Spleen (tissue), 11 donors: Measurements from ENCODE around the gene CACNB1. TPM values are rescaled to one million over a fixed set of nuclear protein-coding genes. Genes with fewer than 3 reads are reported as not detected.

Experiments
- DNase-seq: peaks from one replicate; pipeline ENCODE4 v3.0.0-alpha.2; 2020
- H3K27ac ChIP-seq, 8 donors: fragments of 200-600 bp; sonication (generic) in 7 of 8; 1 replicate in 4 of 8; 2 replicates in 4 of 8; pipeline versions ENCODE4 v1.5.0 to v1.8.0; 2016 to 2021; ENCODE audit warnings: inconsistent platforms in 4 of 8, mild to moderate bottlenecking in 4 of 8, moderate library complexity in 1 of 8
- H3K27me3 ChIP-seq, 7 donors: fragments of 200-600 bp; sonication (generic) in 6 of 7; replicated peaks in 1 of 7; 1 replicate in 4 of 7; 2 replicates in 3 of 7; pipeline versions ENCODE4 v1.5.0 to v1.8.0; 2016 to 2021; ENCODE audit warnings: inconsistent platforms in 3 of 7, mild to moderate bottlenecking in 1 of 7
- H3K36me3 ChIP-seq, 6 donors: fragments of 200-600 bp; sonication (generic) in 5 of 6; 1 replicate in 4 of 6; 2 replicates in 2 of 6; pipeline versions ENCODE4 v1.5.0 to v1.8.0; 2016 to 2021; ENCODE audit warnings: inconsistent platforms in 2 of 6
- H3K4me1 ChIP-seq, 6 donors: fragments of 200-600 bp; sonication (generic) in 5 of 6; 1 replicate in 3 of 6; 2 replicates in 3 of 6; pipeline versions ENCODE4 v1.5.0 to v1.8.0; 2016 to 2021; ENCODE audit warnings: inconsistent platforms in 3 of 6
- H3K4me3 ChIP-seq, 8 donors: fragments of 200-600 bp; sonication (generic) in 7 of 8; 1 replicate in 4 of 8; 2 replicates in 4 of 8; pipeline versions ENCODE4 v1.5.0 to v1.8.0; 2016 to 2021; ENCODE audit warnings: inconsistent platforms in 4 of 8, mild to moderate bottlenecking in 4 of 8, moderate library complexity in 2 of 8
- H3K9me3 ChIP-seq, 8 donors: fragments of 200-600 bp; sonication (generic) in 7 of 8; 1 replicate in 4 of 8; 2 replicates in 4 of 8; pipeline versions ENCODE4 v1.5.0 to v1.8.0; 2016 to 2021; ENCODE audit warnings: inconsistent platforms in 4 of 8
- POLR2A ChIP-seq, 3 donors: fragments of 450-650 bp; IDR thresholded peaks; one replicate each; pipeline ENCODE4 v1.5.1; 2017; ENCODE audit warnings: antibody characterized with exemption in 3 of 3, mild to moderate bottlenecking in 1 of 3
- POLR2AphosphoS5 ChIP-seq, 3 donors: sonication (generic); formaldehyde crosslinking; IDR thresholded peaks; one replicate each; pipeline ENCODE4 v1.5.1; 2017; ENCODE audit warnings: antibody characterized with exemption in 3 of 3
- WGBS, 5 donors: extraction: QIAGEN DNeasy Blood & Tissue Kit in 3 of 5; methylation state at CpG; one replicate each; pipeline versions ENCODE4 v1.1.5 to v1.1.7; 2013 to 2018; 5-methylcytosine and 5-hydroxymethylcytosine counted together
- intact Hi-C: fragments of 100-400 bp; cut with DNase I; formaldehyde crosslinking; loops from one replicate; pipeline ENCODE4 v1.15.0; 2023; ENCODE audit warnings: low total_unique reads
- polyA plus RNA-seq, 3 donors: library from polyadenylated mRNA; stranded (reverse); fragments of 200-250 nt; gene quantifications; one replicate each; pipeline ENCODE4 v1.2.1, GENCODE V29; 2013
- total RNA-seq, 7 donors: library from RNA; depleted of rRNA in 3 of 7; stranded (reverse); fragments of >200 nt in 3 of 7; fragmentation: NEBNext Ultra II Directional in 4 of 7; extraction: Animal tissue kit (Norgen Biotek cat#: 25700) in 4 of 7; gene quantifications; one replicate each; pipeline versions ENCODE4 v1.1.0 to v1.2.1, GENCODE V29; 2016 to 2021
- TF ChIP-seq, protein P1 (sequence below), 11 experiments: fragments of 200-600 bp in 7 of 11; fragments of 450-650 bp in 4 of 11; sonication (generic) in 4 of 11; IDR thresholded peaks in 8 of 11; conservative IDR thresholded peaks in 3 of 11; 1 replicate in 7 of 11; 2 replicates in 4 of 11; pipeline versions ENCODE4 v1.4.0 to v1.8.0; 2016 to 2021; ENCODE audit warnings: antibody characterized with exemption in 11 of 11, inconsistent platforms in 4 of 11, mild to moderate bottlenecking in 1 of 11
- donor health status: healthy with polysubstance abuse.
- donor health status: DM: no; HTN: no; CAD: no; lungs with moderate emphysema.
- donor health status: DM: no; HTN: no; CAD: no.
- donor health status: Bipolar disorder and iron deficiency.
- donor health status: healthy.
- donor health status: DM: no; HTN: no; CAD: no.
- donor health status: DM: yes; HTN: yes; CAD: no.

Gene CACNB1
- total and polyA plus RNA-seq, 10 donors = 2.0 to 11.9 (median 6.7) TPM

- no peak overlapping the region for H3K27ac ChIP-seq
- no peaks in the 10 kb centered on the region for H3K4me1 ChIP-seq
- intact Hi-C loops = no loop called here
- DNase-seq = no peak
- H3K4me3 ChIP-seq = no peak overlapping the region
- TF ChIP-seq POLR2AphosphoS5 (IDR thresholded peaks at IDR 0.05) (no peak), POLR2A (IDR thresholded peaks at IDR 0.05) (no peak)
- TF ChIP-seq, protein P1, sequence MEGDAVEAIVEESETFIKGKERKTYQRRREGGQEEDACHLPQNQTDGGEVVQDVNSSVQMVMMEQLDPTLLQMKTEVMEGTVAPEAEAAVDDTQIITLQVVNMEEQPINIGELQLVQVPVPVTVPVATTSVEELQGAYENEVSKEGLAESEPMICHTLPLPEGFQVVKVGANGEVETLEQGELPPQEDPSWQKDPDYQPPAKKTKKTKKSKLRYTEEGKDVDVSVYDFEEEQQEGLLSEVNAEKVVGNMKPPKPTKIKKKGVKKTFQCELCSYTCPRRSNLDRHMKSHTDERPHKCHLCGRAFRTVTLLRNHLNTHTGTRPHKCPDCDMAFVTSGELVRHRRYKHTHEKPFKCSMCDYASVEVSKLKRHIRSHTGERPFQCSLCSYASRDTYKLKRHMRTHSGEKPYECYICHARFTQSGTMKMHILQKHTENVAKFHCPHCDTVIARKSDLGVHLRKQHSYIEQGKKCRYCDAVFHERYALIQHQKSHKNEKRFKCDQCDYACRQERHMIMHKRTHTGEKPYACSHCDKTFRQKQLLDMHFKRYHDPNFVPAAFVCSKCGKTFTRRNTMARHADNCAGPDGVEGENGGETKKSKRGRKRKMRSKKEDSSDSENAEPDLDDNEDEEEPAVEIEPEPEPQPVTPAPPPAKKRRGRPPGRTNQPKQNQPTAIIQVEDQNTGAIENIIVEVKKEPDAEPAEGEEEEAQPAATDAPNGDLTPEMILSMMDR (IDR thresholded peaks at IDR 0.05 in 8 of 11, conservative IDR thresholded peaks at IDR 0.05 in 3 of 11) = no peak
- H3K9me3 ChIP-seq = no peaks in the 10 kb centered on the region
- 80 to 85% (median 82%) methylated on average over 8 of the region's 8 CpGs for WGBS, 5 donors
- H3K36me3 ChIP-seq = no peaks in the 10 kb centered on the region
- H3K27me3 ChIP-seq = peaks cover 0 to 75% (median 6%) of the 10 kb centered on the region in 7 donors
Observed at GRCh38 chr17:39218906-39219305, 21.4 kb upstream of the CACNB1 start.

- H3K4me1 ChIP-seq = no peaks in the 10 kb centered on the region
- 24 to 41% (median 27%) methylated on average over 20 to 24 of the region's 24 CpGs for WGBS, 5 donors
Observed at GRCh38 chr17:39217734-39218369, 20.4 kb upstream of the CACNB1 start.

GRCh38 chr17:39213852-39214251 lies 16.4 kb upstream of the CACNB1 start:
- H3K4me3 ChIP-seq = no peak overlapping the region
- H3K9me3 ChIP-seq = no peaks in the 10 kb centered on the region
- DNase-seq = no peak
- H3K27me3 ChIP-seq = peaks cover 0 to 83% (median 13%) of the 10 kb centered on the region in 7 donors
- TF ChIP-seq, protein P1 (IDR thresholded peaks at IDR 0.05 in 8 of 11, conservative IDR thresholded peaks at IDR 0.05 in 3 of 11) = no peak
- TF ChIP-seq POLR2AphosphoS5 (IDR thresholded peaks at IDR 0.05) = no peak
- TF ChIP-seq POLR2A (IDR thresholded peaks at IDR 0.05) = no peak
- intact Hi-C loops = no loop called here
- no peaks in the 10 kb centered on the region for H3K36me3 ChIP-seq
- 80 to 94% (median 83%) methylated on average over 4 to 9 of the region's 9 CpGs for WGBS, 5 donors
- H3K4me1 ChIP-seq = peaks cover 8 to 21% (median 17%) of the 10 kb centered on the region in 6 donors
- no peak overlapping the region for H3K27ac ChIP-seq

More at GRCh38 chr17:39217734-39218369, 20.4 kb upstream of the CACNB1 start:
- H3K36me3 ChIP-seq = no peaks in the 10 kb centered on the region
- H3K27me3 ChIP-seq = peaks cover 0 to 70% (median 4%) of the 10 kb centered on the region in 7 donors
- TF ChIP-seq POLR2AphosphoS5 (IDR thresholded peaks at IDR 0.05) (no peak), POLR2A (IDR thresholded peaks at IDR 0.05) (no peak)
- TF ChIP-seq, protein P1 (IDR thresholded peaks at IDR 0.05 in 8 of 11, conservative IDR thresholded peaks at IDR 0.05 in 3 of 11) = no peak
- DNase-seq = no peak
- no peak overlapping the region for H3K27ac ChIP-seq
- H3K4me3 ChIP-seq = no peak overlapping the region
- intact Hi-C loops = no loop called here
- H3K9me3 ChIP-seq = no peaks in the 10 kb centered on the region

- intact Hi-C loops = no loop called here
- peaks cover 12 to 30% (median 25%) of the 10 kb centered on the region in 6 donors for H3K4me1 ChIP-seq
- TF ChIP-seq POLR2A (IDR thresholded peaks at IDR 0.05) (no peak), POLR2AphosphoS5 (IDR thresholded peaks at IDR 0.05) (no peak)
- TF ChIP-seq, protein P1 (IDR thresholded peaks at IDR 0.05 in 8 of 11, conservative IDR thresholded peaks at IDR 0.05 in 3 of 11) = no peak
- no peaks in the 10 kb centered on the region for H3K9me3 ChIP-seq
- no peak for DNase-seq
- no peak overlapping the region for H3K4me3 ChIP-seq
- WGBS, 5 donors = 76 to 87% (median 84%) methylated on average over 11 to 16 of the region's 16 CpGs
- H3K27ac ChIP-seq = no peak overlapping the region
- peaks cover 0 to 74% (median 13%) of the 10 kb centered on the region in 7 donors for H3K27me3 ChIP-seq
- H3K36me3 ChIP-seq = no peaks in the 10 kb centered on the region
Observed at GRCh38 chr17:39212841-39213480, 15.5 kb upstream of the CACNB1 start.
